Measurements from ENCODE around the gene PM20D2.

- TF ChIP-seq CTCF (IDR thresholded peaks at IDR 0.05) (no peak), POLR2A (IDR thresholded peaks at IDR 0.05) (no peak)
These were observed 52.4 kb downstream of the PM20D2 start for GRCh38 chr6:89198235-89198634.

Data from testis (tissue), 2 donors.